ENCODE results near the gene SULT1A4. TPM values are rescaled to one million over a fixed set of nuclear protein-coding genes. Genes with fewer than 3 reads are reported as not detected.
A peak's percentile ranks its signal among the peaks of the same experiment; 100 is the strongest.
"Not testable (repeated sequence)": the region's sequence is repeated elsewhere in the genome, so short reads cannot be mapped to it uniquely, and the experiment has no call there.

The SULT1A4 gene
- polyA plus RNA-seq, 3 donors: 13.8 to 133 (median 110) TPM

DNA sequence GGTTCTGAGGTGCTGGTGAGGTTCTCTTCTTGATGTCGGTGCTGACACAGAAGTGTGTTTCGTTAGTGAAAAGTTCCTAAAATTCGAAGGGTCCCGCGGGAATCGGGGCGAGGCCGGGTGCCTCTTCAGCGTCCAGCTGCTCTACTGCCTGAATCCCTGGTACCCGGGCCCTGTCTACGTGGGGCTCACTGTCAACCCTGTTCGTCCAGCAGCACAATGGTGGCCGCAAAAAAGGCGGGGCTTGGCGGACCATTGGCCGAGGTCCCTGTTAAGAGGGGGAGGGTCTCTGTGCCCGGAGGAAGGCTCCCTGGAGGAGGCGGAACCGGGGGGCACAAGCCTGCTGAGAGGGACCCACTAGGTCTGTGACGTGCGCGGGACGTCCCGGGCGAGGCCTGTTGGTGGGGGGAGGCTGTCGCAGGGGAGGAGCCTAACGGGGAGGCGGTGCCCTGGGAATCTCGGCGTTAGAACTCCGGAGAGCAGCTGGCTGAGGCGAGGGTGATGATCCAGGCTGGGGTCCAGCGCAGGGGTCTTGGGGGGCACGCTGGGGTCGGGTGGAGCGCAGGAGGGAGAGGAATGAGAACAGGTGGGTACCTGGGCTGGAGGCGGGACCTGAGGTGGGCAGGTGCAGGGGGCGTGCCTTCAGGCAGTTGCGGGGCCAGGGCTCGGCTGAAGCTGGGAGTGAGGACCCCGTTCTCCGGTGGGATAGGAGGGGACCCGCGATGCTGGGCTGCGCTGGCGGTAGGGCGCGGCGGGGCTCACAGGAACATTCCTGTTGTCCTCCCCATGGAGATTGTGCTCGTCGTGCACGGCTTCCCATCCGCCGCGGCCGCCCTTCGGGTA lies 6.5 kb downstream of the SULT1A4 start:
- H3K27ac Mint-ChIP-seq; H3K4me1 ChIP-seq (ENCODE audit: control insufficient read depth in 1 of 2, insufficient read depth in 2 of 2, low read length in 2 of 2); H4K20me1 ChIP-seq (ENCODE audit: insufficient read depth, low read length); H3K9me3 Mint-ChIP-seq; H3K36me3 Mint-ChIP-seq; H3K4me1 Mint-ChIP-seq; H3K27ac ChIP-seq (ENCODE audit: low read depth in 1 of 2, low read length in 2 of 2); H3K79me2 ChIP-seq (ENCODE audit: insufficient read depth, low read length); H3K9me3 ChIP-seq (replicated peaks in 1 of 2; ENCODE audit: control insufficient read depth in 1 of 2, insufficient read depth in 1 of 2, low read length in 2 of 2); H3K9ac ChIP-seq (ENCODE audit: insufficient read depth, low read length, poor library complexity, severe bottlenecking); H3K27me3 ChIP-seq (ENCODE audit: control insufficient read depth in 2 of 2, insufficient read depth in 2 of 2, low read length in 2 of 2); H3K36me3 ChIP-seq (replicated peaks in 1 of 2; ENCODE audit: control insufficient read depth in 1 of 2, insufficient read depth in 2 of 2, low read length in 2 of 2); DNase-seq; H3K4me3 ChIP-seq (replicated peaks in 1 of 3; ENCODE audit: low read depth in 2 of 3, low read length in 3 of 3); H3K4me2 ChIP-seq (replicated peaks; ENCODE audit: extremely low read depth, low read length, poor library complexity, severe bottlenecking); H3K27me3 Mint-ChIP-seq (ENCODE audit: low read depth in 3 of 3); H3K4me3 Mint-ChIP-seq; intact Hi-C loops (cut with micrococcal nuclease); H2AFZ ChIP-seq (ENCODE audit: insufficient read depth, low read depth, low read length, poor library complexity, severe bottlenecking): not testable (repeated sequence)
- no CpG with 5 or more reads among the region's 57 CpGs for WGBS (ENCODE audit: insufficient coverage)

- H3K9me3 ChIP-seq (replicated peaks in 1 of 2; ENCODE audit: control insufficient read depth in 1 of 2, insufficient read depth in 1 of 2, low read length in 2 of 2); H3K27ac ChIP-seq (ENCODE audit: low read depth in 1 of 2, low read length in 2 of 2); H3K4me3 ChIP-seq (replicated peaks in 1 of 3; ENCODE audit: low read depth in 2 of 3, low read length in 3 of 3); H4K20me1 ChIP-seq (ENCODE audit: insufficient read depth, low read length); H3K4me1 ChIP-seq (ENCODE audit: control insufficient read depth in 1 of 2, insufficient read depth in 2 of 2, low read length in 2 of 2); H3K4me1 Mint-ChIP-seq; DNase-seq; H3K79me2 ChIP-seq (ENCODE audit: insufficient read depth, low read length); H3K9me3 Mint-ChIP-seq; H3K9ac ChIP-seq (ENCODE audit: insufficient read depth, low read length, poor library complexity, severe bottlenecking); intact Hi-C loops (cut with micrococcal nuclease); H2AFZ ChIP-seq (ENCODE audit: insufficient read depth, low read depth, low read length, poor library complexity, severe bottlenecking); H3K27me3 Mint-ChIP-seq (ENCODE audit: low read depth in 3 of 3); H3K36me3 ChIP-seq (replicated peaks in 1 of 2; ENCODE audit: control insufficient read depth in 1 of 2, insufficient read depth in 2 of 2, low read length in 2 of 2); H3K4me2 ChIP-seq (replicated peaks; ENCODE audit: extremely low read depth, low read length, poor library complexity, severe bottlenecking); H3K36me3 Mint-ChIP-seq; H3K27me3 ChIP-seq (ENCODE audit: control insufficient read depth in 2 of 2, insufficient read depth in 2 of 2, low read length in 2 of 2); H3K27ac Mint-ChIP-seq; H3K4me3 Mint-ChIP-seq: not testable (repeated sequence)
- no CpG with 5 or more reads among the region's 33 CpGs for WGBS (ENCODE audit: insufficient coverage)
Observed at GRCh38 chr16:29466904-29467303, 7.2 kb downstream of the SULT1A4 start.

DNA sequence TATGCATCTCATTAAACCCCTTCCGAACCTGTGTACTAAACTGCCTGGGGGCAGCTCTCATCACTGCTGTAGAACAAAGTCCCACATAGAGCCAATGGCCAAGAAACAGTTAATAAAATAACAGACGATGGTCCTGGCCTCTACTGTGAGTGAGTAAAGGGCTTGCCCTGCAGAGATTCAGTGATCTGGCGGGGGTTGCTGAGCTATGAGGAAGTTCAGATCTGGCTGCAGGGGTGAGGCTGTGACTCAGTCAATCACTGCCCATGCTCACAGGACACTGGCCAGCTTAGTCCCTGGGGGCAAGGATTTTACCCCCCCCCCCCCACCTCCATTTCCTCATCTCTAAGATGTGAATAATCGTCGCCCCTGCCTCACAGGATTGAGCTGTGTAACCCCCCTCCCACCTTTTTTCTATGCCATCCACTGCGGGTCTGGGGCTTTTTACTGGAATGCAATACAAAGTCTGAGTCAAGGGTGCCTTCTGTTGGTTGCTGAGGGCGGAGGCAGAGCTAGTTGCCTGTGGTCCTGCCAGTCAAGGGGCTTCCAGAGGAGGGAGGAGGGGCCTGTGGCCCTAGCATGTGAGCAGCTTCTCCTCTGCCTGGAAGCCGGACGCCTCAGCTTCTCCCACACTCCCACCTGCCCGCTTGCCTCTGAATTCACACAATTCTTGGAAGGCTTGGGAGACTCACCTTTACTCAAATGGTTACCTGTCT lies 8.1 kb downstream of the SULT1A4 start:
- intact Hi-C loops (cut with micrococcal nuclease): not testable (repeated sequence)

GRCh38 chr16:29469660-29470059 lies 9.9 kb downstream of the SULT1A4 start:
- not testable (repeated sequence) for H3K4me1 Mint-ChIP-seq; H2AFZ ChIP-seq (ENCODE audit: insufficient read depth, low read depth, low read length, poor library complexity, severe bottlenecking)
- peak overlapping the region in 2 of 3 experiments; percentile 9 to 51 for H3K4me3 ChIP-seq (replicated peaks in 1 of 3; ENCODE audit: low read depth in 2 of 3, low read length in 3 of 3)

More for the DNA sequence above, 8.1 kb downstream of the SULT1A4 start:
- H3K36me3 Mint-ChIP-seq; DNase-seq; H3K4me3 ChIP-seq (replicated peaks in 1 of 3; ENCODE audit: low read depth in 2 of 3, low read length in 3 of 3); H2AFZ ChIP-seq (ENCODE audit: insufficient read depth, low read depth, low read length, poor library complexity, severe bottlenecking); H3K27me3 ChIP-seq (ENCODE audit: control insufficient read depth in 2 of 2, insufficient read depth in 2 of 2, low read length in 2 of 2); H3K4me3 Mint-ChIP-seq; H3K9me3 Mint-ChIP-seq; H3K27me3 Mint-ChIP-seq (ENCODE audit: low read depth in 3 of 3); H3K4me2 ChIP-seq (replicated peaks; ENCODE audit: extremely low read depth, low read length, poor library complexity, severe bottlenecking); H3K36me3 ChIP-seq (replicated peaks in 1 of 2; ENCODE audit: control insufficient read depth in 1 of 2, insufficient read depth in 2 of 2, low read length in 2 of 2); H4K20me1 ChIP-seq (ENCODE audit: insufficient read depth, low read length); H3K9ac ChIP-seq (ENCODE audit: insufficient read depth, low read length, poor library complexity, severe bottlenecking); H3K27ac ChIP-seq (ENCODE audit: low read depth in 1 of 2, low read length in 2 of 2); H3K4me1 Mint-ChIP-seq; H3K4me1 ChIP-seq (ENCODE audit: control insufficient read depth in 1 of 2, insufficient read depth in 2 of 2, low read length in 2 of 2); H3K79me2 ChIP-seq (ENCODE audit: insufficient read depth, low read length); H3K9me3 ChIP-seq (replicated peaks in 1 of 2; ENCODE audit: control insufficient read depth in 1 of 2, insufficient read depth in 1 of 2, low read length in 2 of 2): not testable (repeated sequence)
- no CpG with 5 or more reads among the region's 10 CpGs for WGBS (ENCODE audit: insufficient coverage)
- peak overlapping the region in 1 of 7 donors; percentile 68 for H3K27ac Mint-ChIP-seq

More at GRCh38 chr16:29469660-29470059, 9.9 kb downstream of the SULT1A4 start:
- H3K9me3 Mint-ChIP-seq; H3K4me2 ChIP-seq (replicated peaks; ENCODE audit: extremely low read depth, low read length, poor library complexity, severe bottlenecking); intact Hi-C loops (cut with micrococcal nuclease); H3K27me3 Mint-ChIP-seq (ENCODE audit: low read depth in 3 of 3); H3K79me2 ChIP-seq (ENCODE audit: insufficient read depth, low read length); H3K36me3 ChIP-seq (replicated peaks in 1 of 2; ENCODE audit: control insufficient read depth in 1 of 2, insufficient read depth in 2 of 2, low read length in 2 of 2); H3K27me3 ChIP-seq (ENCODE audit: control insufficient read depth in 2 of 2, insufficient read depth in 2 of 2, low read length in 2 of 2); H3K9ac ChIP-seq (ENCODE audit: insufficient read depth, low read length, poor library complexity, severe bottlenecking); H4K20me1 ChIP-seq (ENCODE audit: insufficient read depth, low read length); DNase-seq; H3K36me3 Mint-ChIP-seq; H3K9me3 ChIP-seq (replicated peaks in 1 of 2; ENCODE audit: control insufficient read depth in 1 of 2, insufficient read depth in 1 of 2, low read length in 2 of 2); H3K4me1 ChIP-seq (ENCODE audit: control insufficient read depth in 1 of 2, insufficient read depth in 2 of 2, low read length in 2 of 2): not testable (repeated sequence)
- H3K27ac ChIP-seq (ENCODE audit: low read depth in 1 of 2, low read length in 2 of 2): peak overlapping the region in 1 of 2 donors; percentile 38
- Mint-ChIP-seq H3K4me3 (peak overlapping the region; percentile 37 to 55), H3K27ac (peak overlapping the region in 4 of 7 donors; percentile 6 to 84 (median 58))
- no CpG with 5 or more reads among the region's 6 CpGs for WGBS (ENCODE audit: insufficient coverage)
